AG10803 (cell line): ENCODE results near the gene GLE1.

Experiments used
- DNase-seq: peaks from one replicate; pipeline ENCODE4 v3.0.0; 2010; ENCODE audit warnings: low read depth
- H3K4me3 ChIP-seq: 2 replicates; pipeline ENCODE4 v1.5.1; 2011; ENCODE audit warnings: mild to moderate bottlenecking, low read length, control low read depth
- CTCF ChIP-seq: conservative IDR thresholded peaks from 2 replicates; pipeline ENCODE4 v1.5.1; 2011; ENCODE audit warnings: mild to moderate bottlenecking, low read length, control low read depth, inconsistent platforms

GLE1 gene, protein sequence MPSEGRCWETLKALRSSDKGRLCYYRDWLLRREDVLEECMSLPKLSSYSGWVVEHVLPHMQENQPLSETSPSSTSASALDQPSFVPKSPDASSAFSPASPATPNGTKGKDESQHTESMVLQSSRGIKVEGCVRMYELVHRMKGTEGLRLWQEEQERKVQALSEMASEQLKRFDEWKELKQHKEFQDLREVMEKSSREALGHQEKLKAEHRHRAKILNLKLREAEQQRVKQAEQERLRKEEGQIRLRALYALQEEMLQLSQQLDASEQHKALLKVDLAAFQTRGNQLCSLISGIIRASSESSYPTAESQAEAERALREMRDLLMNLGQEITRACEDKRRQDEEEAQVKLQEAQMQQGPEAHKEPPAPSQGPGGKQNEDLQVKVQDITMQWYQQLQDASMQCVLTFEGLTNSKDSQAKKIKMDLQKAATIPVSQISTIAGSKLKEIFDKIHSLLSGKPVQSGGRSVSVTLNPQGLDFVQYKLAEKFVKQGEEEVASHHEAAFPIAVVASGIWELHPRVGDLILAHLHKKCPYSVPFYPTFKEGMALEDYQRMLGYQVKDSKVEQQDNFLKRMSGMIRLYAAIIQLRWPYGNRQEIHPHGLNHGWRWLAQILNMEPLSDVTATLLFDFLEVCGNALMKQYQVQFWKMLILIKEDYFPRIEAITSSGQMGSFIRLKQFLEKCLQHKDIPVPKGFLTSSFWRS

GRCh38 chr9:128504485-128505413 lies at the start of gene GLE1:
Gene GLE1 (plus strand): TSS chr9:128504719. CDS start chr9:128504806, 87 bp downstream.
- H3K4me3 ChIP-seq, result peak within 1 kb of the TSS; percentile 99
- no peak for TF ChIP-seq CTCF
- DNase-seq, result peak; percentile 88

GRCh38 chr9:128454991-128455390 lies 49.5 kb upstream of the GLE1 start:
- no peak for TF ChIP-seq CTCF
- no peak overlapping the region for H3K4me3 ChIP-seq
- DNase-seq, result no peak

DNA sequence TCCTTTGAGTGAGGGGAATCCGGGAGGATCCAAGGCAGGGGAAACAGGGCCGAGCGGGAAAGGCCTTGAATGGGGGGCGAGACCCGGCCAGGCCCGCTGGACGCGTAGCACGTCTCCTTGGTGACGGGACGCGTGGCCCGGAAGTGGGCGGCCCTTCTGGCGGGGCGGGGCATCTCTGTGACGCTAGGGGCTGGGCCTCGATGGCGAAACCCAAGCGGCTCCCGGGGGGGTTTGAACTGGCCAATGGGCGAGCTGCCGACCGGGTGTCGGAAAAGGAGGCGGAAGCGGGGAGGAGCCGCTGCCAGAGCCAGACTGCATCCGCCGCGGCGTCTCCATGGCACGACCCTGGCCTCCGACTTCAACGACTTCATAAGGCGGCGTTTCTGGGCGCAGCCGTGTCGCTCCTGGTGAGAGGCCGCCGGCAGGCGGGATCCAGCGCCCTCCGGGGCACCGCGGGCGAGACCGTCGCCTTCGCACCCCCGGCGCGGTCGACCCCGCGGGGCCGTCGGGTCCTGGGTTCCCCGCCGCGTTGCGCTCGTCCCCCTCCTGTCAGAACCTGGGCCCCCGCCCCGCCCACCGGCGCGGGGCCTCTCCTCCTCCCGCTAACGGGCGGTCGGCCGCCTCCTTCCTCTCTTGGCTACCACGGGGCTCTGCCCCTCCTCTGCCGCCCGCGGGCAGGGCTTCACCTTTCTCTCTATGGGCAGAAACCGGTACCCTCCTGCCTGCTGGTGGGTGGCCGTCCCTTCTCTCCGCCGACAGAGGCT lies 48.5 kb upstream of the GLE1 start, which contains the start of gene ODF2:
TSS of gene ODF2 (plus strand) at position 158 of the 764 bp plus-strand sequence. CDS start at position 244, 86 bp downstream.
- DNase-seq, result peak; percentile 93
- TF ChIP-seq CTCF, result no peak
- peak within 1 kb of the TSS; percentile 85 for H3K4me3 ChIP-seq

GRCh38 chr9:128456613-128457061 lies 47.9 kb upstream of the GLE1 start:
- peak; percentile 72 for DNase-seq
- H3K4me3 ChIP-seq, result peak overlapping the region; percentile 85
- TF ChIP-seq CTCF, result no peak

DNA sequence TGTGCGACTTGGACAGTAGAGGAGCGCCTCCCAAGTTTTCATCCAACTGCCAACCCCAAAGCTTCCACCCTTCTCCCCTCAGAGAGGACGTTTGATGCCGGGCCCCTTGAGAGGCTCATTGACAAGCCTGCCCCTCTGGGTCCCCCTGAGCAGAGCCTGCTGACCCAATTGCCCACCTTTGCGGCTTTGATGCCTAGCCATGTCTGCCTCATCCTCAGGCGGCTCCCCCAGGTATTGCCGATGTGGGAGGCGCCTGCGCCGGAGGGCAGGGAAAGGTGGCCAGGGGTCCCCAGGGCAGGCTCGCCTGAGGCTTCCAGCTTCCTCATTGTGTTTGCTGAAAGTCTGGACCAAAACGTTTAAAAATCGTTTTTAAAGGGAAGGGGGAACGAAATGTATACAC lies 47.3 kb upstream of the GLE1 start:
- peak overlapping the region; percentile 85 for H3K4me3 ChIP-seq
- no peak for TF ChIP-seq CTCF
- no peak for DNase-seq

- no peak for TF ChIP-seq CTCF
- no peak overlapping the region for H3K4me3 ChIP-seq
- no peak for DNase-seq
Observed at GRCh38 chr9:128459011-128459410, 45.5 kb upstream of the GLE1 start.
